Choroid plexus epithelial cell (primary cell): ENCODE measurements around the gene YTHDF2.

Source experiments
- DNase-seq: peaks from one replicate; pipeline ENCODE4 v3.0.0-alpha.2; 2010; ENCODE audit warnings: low read depth
- H3K4me3 ChIP-seq: 2 replicates; pipeline ENCODE4 v1.5.1; 2011; ENCODE audit warnings: low read depth, mild to moderate bottlenecking, control low read depth, low read length, moderate library complexity
- TF ChIP-seq, protein P1 (sequence below): conservative IDR thresholded peaks from 2 replicates; pipeline ENCODE4 v1.5.1; 2011; ENCODE audit warnings: low read depth, mild to moderate bottlenecking, control low read depth, inconsistent platforms, low read length, moderate library complexity

YTHDF2 gene

DNA sequence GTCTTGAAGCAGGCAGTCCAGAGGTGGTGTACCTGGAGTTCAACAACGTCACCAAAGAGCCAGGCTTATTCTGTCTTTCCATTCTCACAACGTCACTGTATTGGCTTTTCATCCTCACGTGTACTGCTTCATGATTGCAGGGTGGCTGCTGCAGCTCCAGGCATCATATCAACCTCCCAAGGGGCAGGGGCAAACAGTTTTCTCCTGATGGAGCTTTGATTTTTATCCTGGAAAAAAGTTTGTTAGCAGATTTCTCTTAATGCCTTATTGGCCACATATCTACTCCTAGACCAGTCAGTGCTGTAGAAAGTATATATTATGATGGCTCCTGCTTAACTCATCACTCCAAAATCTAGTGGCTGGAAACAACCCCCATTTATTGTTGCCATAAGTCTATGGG is 66.9 kb downstream of the YTHDF2 start:
- TF ChIP-seq, protein P1, sequence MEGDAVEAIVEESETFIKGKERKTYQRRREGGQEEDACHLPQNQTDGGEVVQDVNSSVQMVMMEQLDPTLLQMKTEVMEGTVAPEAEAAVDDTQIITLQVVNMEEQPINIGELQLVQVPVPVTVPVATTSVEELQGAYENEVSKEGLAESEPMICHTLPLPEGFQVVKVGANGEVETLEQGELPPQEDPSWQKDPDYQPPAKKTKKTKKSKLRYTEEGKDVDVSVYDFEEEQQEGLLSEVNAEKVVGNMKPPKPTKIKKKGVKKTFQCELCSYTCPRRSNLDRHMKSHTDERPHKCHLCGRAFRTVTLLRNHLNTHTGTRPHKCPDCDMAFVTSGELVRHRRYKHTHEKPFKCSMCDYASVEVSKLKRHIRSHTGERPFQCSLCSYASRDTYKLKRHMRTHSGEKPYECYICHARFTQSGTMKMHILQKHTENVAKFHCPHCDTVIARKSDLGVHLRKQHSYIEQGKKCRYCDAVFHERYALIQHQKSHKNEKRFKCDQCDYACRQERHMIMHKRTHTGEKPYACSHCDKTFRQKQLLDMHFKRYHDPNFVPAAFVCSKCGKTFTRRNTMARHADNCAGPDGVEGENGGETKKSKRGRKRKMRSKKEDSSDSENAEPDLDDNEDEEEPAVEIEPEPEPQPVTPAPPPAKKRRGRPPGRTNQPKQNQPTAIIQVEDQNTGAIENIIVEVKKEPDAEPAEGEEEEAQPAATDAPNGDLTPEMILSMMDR = no peak
- H3K4me3 ChIP-seq = no peak overlapping the region

DNA sequence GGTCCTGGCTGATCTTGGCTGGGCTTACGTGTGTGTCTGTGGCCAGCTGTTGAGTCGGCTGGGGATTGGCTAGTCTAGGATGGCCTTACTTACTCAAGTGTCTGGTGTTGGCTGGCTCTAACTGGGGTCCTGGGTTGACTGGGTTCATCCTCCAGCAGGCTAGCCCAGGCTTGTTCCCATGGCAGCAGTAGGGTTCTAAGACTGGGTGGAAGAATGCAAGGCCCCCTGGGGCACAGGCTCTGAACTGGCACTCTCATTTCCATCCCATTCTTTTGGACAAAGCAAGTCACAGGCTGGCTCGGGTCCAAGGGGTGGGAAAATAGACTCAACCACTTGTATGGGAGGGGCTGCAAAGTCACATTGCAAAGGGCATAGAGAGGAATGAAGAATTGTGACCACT is 67.3 kb downstream of the YTHDF2 start:
- DNase-seq = no peak
- TF ChIP-seq, protein P1 = no peak
- H3K4me3 ChIP-seq = no peak overlapping the region

More for the DNA sequence above, 66.9 kb downstream of the YTHDF2 start:
- DNase-seq = no peak

DNA sequence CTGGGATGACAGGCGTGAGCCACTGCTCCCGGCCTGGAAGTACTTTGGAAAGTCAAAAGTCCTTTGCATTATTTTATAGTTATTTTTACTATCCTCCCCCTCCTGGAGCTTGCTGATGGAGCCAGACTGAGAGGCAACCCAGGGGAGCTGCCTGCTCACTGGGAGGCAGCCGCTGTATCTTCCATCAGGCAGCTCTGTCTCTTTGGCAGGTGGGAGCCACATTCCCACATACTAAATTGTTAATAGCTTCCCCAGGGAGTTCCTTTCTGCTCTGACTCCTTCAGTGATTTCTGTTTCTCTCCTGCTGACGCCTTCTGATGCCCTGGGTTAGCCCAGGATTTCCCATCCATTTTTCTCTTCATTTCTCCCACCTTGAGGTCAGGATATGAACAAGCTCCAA is 70.3 kb downstream of the YTHDF2 start:
- TF ChIP-seq, protein P1 = no peak

DNA sequence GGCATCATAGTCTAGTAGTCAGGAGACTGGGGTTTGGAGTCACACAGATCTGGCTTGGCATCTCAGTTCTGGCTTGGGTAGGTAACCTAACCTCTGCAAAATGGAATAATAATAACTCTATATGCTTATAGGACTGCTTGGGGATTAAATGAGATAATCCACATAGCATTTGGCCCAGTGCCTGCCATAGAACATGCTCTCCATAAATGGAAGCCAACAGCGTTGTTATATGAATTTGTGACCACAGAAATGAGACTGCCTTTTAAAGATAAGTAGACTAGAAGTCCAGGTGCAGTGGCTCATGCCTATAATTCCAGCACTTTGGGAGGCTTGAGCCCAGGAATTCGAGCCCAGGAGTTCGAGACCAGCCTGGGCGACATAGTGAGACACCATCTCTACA is 71.2 kb downstream of the YTHDF2 start:
- TF ChIP-seq, protein P1 = no peak
- no peak overlapping the region for H3K4me3 ChIP-seq
- no peak for DNase-seq

More for the DNA sequence above, 70.3 kb downstream of the YTHDF2 start:
- DNase-seq = no peak
- no peak overlapping the region for H3K4me3 ChIP-seq

DNA sequence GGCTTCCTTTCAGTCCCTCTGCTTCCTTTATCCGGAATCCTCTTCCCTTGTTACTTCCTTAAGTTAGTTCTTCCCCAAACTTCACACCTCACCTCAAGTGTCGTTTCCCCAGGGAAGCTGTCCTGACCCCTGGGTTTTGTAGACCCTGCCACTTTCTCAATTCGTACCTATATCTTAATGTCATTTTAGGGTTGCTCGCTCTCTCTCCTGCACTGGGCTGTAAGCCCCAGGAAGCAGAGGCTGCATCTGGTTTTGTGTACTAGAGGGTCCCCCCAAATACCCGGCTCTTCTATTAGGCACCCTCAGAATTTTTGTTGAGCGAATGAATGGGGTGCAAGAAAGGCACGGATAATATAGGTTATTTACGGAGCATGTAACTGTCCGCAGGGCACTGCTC is 74.6 kb downstream of the YTHDF2 start:
- DNase-seq = no peak
- no peak overlapping the region for H3K4me3 ChIP-seq
- TF ChIP-seq, protein P1 = no peak

DNA sequence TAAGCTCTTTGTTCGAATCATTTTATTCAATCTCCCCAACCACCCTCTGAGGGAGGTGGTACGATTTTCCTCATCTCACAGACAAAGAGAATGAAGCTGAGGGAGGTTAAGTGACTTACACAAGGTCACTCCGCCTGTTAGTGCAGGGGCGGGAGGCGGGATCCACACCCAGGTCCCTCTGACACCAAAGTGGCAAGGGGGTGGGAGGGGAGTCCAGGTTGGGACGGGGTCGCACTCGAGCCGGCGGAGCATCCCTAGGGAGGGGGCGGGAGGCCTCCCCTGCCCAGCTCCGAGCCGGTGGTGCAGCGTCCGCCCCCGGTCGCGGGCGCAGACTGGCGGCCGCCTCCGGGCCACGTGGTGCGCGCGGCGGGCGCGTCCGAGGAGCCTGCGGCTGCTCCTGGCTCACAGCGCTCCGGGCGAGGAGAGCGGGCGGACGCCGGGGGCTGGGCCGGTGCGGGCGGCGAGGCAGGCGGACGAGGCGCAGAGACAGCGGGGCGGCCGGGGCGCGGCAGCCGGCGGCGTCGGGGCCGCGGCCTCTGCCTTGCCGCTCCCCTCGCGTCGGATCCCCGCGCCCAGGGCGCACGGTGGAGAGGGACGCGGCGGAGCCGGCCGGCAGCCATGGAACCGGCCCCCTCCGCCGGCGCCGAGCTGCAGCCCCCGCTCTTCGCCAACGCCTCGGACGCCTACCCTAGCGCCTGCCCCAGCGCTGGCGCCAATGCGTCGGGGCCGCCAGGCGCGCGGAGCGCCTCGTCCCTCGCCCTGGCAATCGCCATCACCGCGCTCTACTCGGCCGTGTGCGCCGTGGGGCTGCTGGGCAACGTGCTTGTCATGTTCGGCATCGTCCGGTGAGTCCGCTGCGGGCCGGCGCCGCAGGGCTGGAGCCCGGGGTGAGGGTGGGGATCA is 75.3 kb downstream of the YTHDF2 start, which contains the start of gene OPRD1:
OPRD1 (plus strand) TSS at position 405 of the 903 bp plus-strand sequence; CDS start at position 619, 214 bp downstream.
- no peak within 1 kb of the TSS for H3K4me3 ChIP-seq
- DNase-seq = no peak
- TF ChIP-seq, protein P1 = no peak
